HEK293 (cell line): ENCODE data around the gene TOM1L2.

Experiments
- CTCF ChIA-PET: fragments of 350-600 bp; formaldehyde crosslinking; extraction: SDS; loops from one replicate; lab custom pipeline; 2021; ENCODE audit warnings: antibody characterized with exemption; lab: Yijun Ruan, JAX
- POLR2A ChIA-PET: fragments of 300-600 bp; formaldehyde crosslinking; extraction: SDS; loops from one replicate; lab custom pipeline; 2020; ENCODE audit warnings: antibody characterized with exemption, inconsistent platforms; lab: Yijun Ruan, JAX
- H3K27ac ChIP-seq: fragments of 200-500 bp; sonication (Bioruptor generic); 2 replicates; pipeline ENCODE4 v1.5.1; 2014; ENCODE audit warnings: low read depth, low read length, control low read depth, inconsistent platforms; ENCODE audit errors: extremely low read depth
- H3K36me3 ChIP-seq, 2 experiments: fragments of 200-500 bp in 1 of 2; sonication (Bioruptor generic) in 1 of 2; 1 replicate in 1 of 2; 2 replicates in 1 of 2; pipeline ENCODE4 v1.5.1; 2014 to 2017; ENCODE audit warnings: inconsistent platforms in 2 of 2, low read length in 2 of 2; ENCODE audit not compliant: control insufficient read depth in 2 of 2, insufficient read depth in 1 of 2
- H3K4me1 ChIP-seq: fragments of 200-500 bp; sonication (Bioruptor generic); 2 replicates; pipeline ENCODE4 v1.5.1; 2014; ENCODE audit warnings: mild to moderate bottlenecking, low read length, inconsistent platforms; ENCODE audit not compliant: control insufficient read depth, insufficient read depth
- H3K4me3 ChIP-seq: 2 replicates; pipeline ENCODE4 v1.5.1; 2011; ENCODE audit warnings: low read depth, mild to moderate bottlenecking, control low read depth, low read length, moderate library complexity
- H3K9me3 ChIP-seq: fragments of 200-500 bp; sonication (Bioruptor generic); 2 replicates; pipeline ENCODE4 v1.5.1; 2014; ENCODE audit warnings: low read depth, low read length, inconsistent platforms; ENCODE audit not compliant: control insufficient read depth, insufficient read depth
- BCL11A ChIP-seq: fragments of 450-650 bp; formaldehyde crosslinking; IDR thresholded peaks from 2 replicates; pipeline ENCODE4 v1.5.1; 2016; ENCODE audit warnings: low read depth, missing biosample characterization, missing genetic modification characterization
- KLF10 ChIP-seq: fragments of 450-650 bp; IDR thresholded peaks from 2 replicates; pipeline ENCODE4 v1.5.1; 2018; ENCODE audit warnings: missing biosample characterization, mild to moderate bottlenecking, missing genetic modification characterization
- KLF7 ChIP-seq: fragments of 450-650 bp; formaldehyde crosslinking; IDR thresholded peaks from 2 replicates; pipeline ENCODE4 v1.5.1; 2016; ENCODE audit warnings: missing biosample characterization, missing genetic modification characterization, borderline replicate concordance
- PATZ1 ChIP-seq: fragments of 450-650 bp; formaldehyde crosslinking; IDR thresholded peaks from 2 replicates; pipeline ENCODE4 v1.5.1; 2016; ENCODE audit warnings: missing biosample characterization, missing genetic modification characterization
- REPIN1 ChIP-seq: fragments of 450-650 bp; formaldehyde crosslinking; IDR thresholded peaks from 2 replicates; pipeline ENCODE4 v1.5.1; 2017; ENCODE audit warnings: missing biosample characterization, missing genetic modification characterization, low read depth
- SCRT2 ChIP-seq: fragments of 450-650 bp; formaldehyde crosslinking; IDR thresholded peaks from 2 replicates; pipeline ENCODE4 v1.5.1; 2016; ENCODE audit warnings: missing biosample characterization, missing genetic modification characterization
- SETDB1 ChIP-seq: IDR thresholded peaks from one replicate; pipeline ENCODE4 v1.6.1; 2017; ENCODE audit warnings: mild to moderate bottlenecking, low read length, moderate library complexity, mixed read lengths; ENCODE audit not compliant: insufficient read length
- YY2 ChIP-seq: fragments of 450-650 bp; formaldehyde crosslinking; IDR thresholded peaks from 2 replicates; pipeline ENCODE4 v1.5.1; 2016; ENCODE audit warnings: missing biosample characterization, missing genetic modification characterization
- ZNF280D ChIP-seq: fragments of 450-650 bp; formaldehyde crosslinking; IDR thresholded peaks from 2 replicates; pipeline ENCODE4 v1.5.1; 2016; ENCODE audit warnings: missing biosample characterization, missing genetic modification characterization
- ZNF324 ChIP-seq: fragments of 450-650 bp; formaldehyde crosslinking; IDR thresholded peaks from 2 replicates; pipeline ENCODE4 v1.5.1; 2016; ENCODE audit warnings: missing biosample characterization, missing genetic modification characterization
- ZNF335 ChIP-seq: fragments of 450-650 bp; formaldehyde crosslinking; conservative IDR thresholded peaks from 2 replicates; pipeline ENCODE4 v1.5.1; 2016; ENCODE audit warnings: missing biosample characterization, missing genetic modification characterization
- ZNF394 ChIP-seq: fragments of 450-650 bp; formaldehyde crosslinking; IDR thresholded peaks from 2 replicates; pipeline ENCODE4 v1.5.1; 2016; ENCODE audit warnings: missing biosample characterization, missing genetic modification characterization, mild to moderate bottlenecking, moderate library complexity, borderline replicate concordance
- ZNF529 ChIP-seq: fragments of 450-650 bp; formaldehyde crosslinking; IDR thresholded peaks from 2 replicates; pipeline ENCODE4 v1.5.1; 2017; ENCODE audit warnings: missing genetic modification characterization, missing biosample characterization; ENCODE audit not compliant: insufficient replicate concordance
- ZNF549 ChIP-seq: fragments of 450-650 bp; IDR thresholded peaks from 2 replicates; pipeline ENCODE4 v1.5.1; 2018; ENCODE audit warnings: missing biosample characterization, missing genetic modification characterization, mild to moderate bottlenecking, inconsistent platforms, moderate library complexity
- ZNF600 ChIP-seq: fragments of 450-650 bp; formaldehyde crosslinking; IDR thresholded peaks from 2 replicates; pipeline ENCODE4 v1.5.1; 2016; ENCODE audit warnings: missing biosample characterization, missing genetic modification characterization
- ZNF629 ChIP-seq: fragments of 450-650 bp; formaldehyde crosslinking; IDR thresholded peaks from 2 replicates; pipeline ENCODE4 v1.5.1; 2017; ENCODE audit warnings: missing biosample characterization, missing genetic modification characterization
- ZNF837 ChIP-seq: fragments of 450-650 bp; formaldehyde crosslinking; IDR thresholded peaks from 2 replicates; pipeline ENCODE4 v1.5.1; 2016; ENCODE audit warnings: missing biosample characterization, missing genetic modification characterization
- ZSCAN30 ChIP-seq: fragments of 450-650 bp; IDR thresholded peaks from 2 replicates; pipeline ENCODE4 v1.5.1; 2018; ENCODE audit warnings: missing biosample characterization, mild to moderate bottlenecking, missing genetic modification characterization, moderate library complexity
- TF ChIP-seq, protein P1 (sequence below): fragments of 450-650 bp; formaldehyde crosslinking; IDR thresholded peaks from 2 replicates; pipeline ENCODE4 v1.5.1; 2016; ENCODE audit warnings: missing biosample characterization, missing genetic modification characterization, low read depth
- TF ChIP-seq, protein P2 (sequence below): fragments of 450-650 bp; formaldehyde crosslinking; IDR thresholded peaks from 2 replicates; pipeline ENCODE4 v1.5.1; 2016; ENCODE audit warnings: missing biosample characterization, missing genetic modification characterization, borderline replicate concordance
- TF ChIP-seq, protein P3 (sequence below): fragments of 450-650 bp; formaldehyde crosslinking; IDR thresholded peaks from 2 replicates; pipeline ENCODE4 v1.5.1; 2016; ENCODE audit warnings: missing biosample characterization, missing genetic modification characterization, borderline replicate concordance

The TOM1L2 gene

GRCh38 chr17:17812211-17813054 lies 159.8 kb downstream of the TOM1L2 start (continued):
- TF ChIP-seq ZNF394 (0 out of 2 replicates have a peak, but pooled peaks have one; percentile 25), ZSCAN30 (tag by site-specific recombination) (peak; percentile 42; the same call in 1 of the 2 replicates), YY2 (tag by site-specific recombination) (peak; percentile 69)
- TF ChIP-seq, all 188 proteins: peak for 19

GRCh38 chr17:17811381-17812210 lies 160.6 kb downstream of the TOM1L2 start:
- ChIA-PET POLR2A (interaction anchor here (0.7 to 2.0 kb wide), 6 partner anchors 24 to 170 kb away, joined by 3 to 6 read pairs (median 5); partner anchors contain the start of genes DRC3 and TOM1L2), CTCF (interaction anchor here (0.6 to 3.5 kb wide), 29 partner anchors 9 to 1579 kb away, joined by 3 to 40 read pairs (median 4); partner anchors contain the start of gene SREBF1)
- Histone ChIP-seq H3K27ac (peak overlapping the region; percentile 52), H3K4me1 (peaks cover 6% of the 10 kb centered on the region), H3K9me3 (no peaks in the 10 kb centered on the region), H3K4me3 (no peak overlapping the region), H3K36me3 (peaks cover 0 to 68% of the 10 kb centered on the region in 2 experiments; a peak in 1 of 3 replicates)
- TF ChIP-seq ZNF837 (no peak), ZNF280D (tag by site-specific recombination) (no peak), SETDB1 (no peak), BCL11A (tag by site-specific recombination) (peak; percentile 73), ZNF549 (tag by site-specific recombination) (no peak), KLF7 (tag by site-specific recombination) (no peak), REPIN1 (tag by site-specific recombination) (no peak), ZNF324 (tag by site-specific recombination) (no peak), ZNF600 (tag by site-specific recombination) (peak; percentile 51; the same call in 1 of the 2 replicates), PATZ1 (peak; percentile 80), SCRT2 (tag by site-specific recombination) (peak; percentile 93), KLF10 (tag by site-specific recombination) (no peak), ZNF529 (no peak), ZNF629 (tag by site-specific recombination) (0 out of 2 replicates have a peak, but pooled peaks have one; percentile 2), ZNF335 (no peak)
- TF ChIP-seq, protein P1, sequence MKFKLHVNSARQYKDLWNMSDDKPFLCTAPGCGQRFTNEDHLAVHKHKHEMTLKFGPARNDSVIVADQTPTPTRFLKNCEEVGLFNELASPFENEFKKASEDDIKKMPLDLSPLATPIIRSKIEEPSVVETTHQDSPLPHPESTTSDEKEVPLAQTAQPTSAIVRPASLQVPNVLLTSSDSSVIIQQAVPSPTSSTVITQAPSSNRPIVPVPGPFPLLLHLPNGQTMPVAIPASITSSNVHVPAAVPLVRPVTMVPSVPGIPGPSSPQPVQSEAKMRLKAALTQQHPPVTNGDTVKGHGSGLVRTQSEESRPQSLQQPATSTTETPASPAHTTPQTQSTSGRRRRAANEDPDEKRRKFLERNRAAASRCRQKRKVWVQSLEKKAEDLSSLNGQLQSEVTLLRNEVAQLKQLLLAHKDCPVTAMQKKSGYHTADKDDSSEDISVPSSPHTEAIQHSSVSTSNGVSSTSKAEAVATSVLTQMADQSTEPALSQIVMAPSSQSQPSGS (tag by site-specific recombination), result no peak
- TF ChIP-seq, protein P2, sequence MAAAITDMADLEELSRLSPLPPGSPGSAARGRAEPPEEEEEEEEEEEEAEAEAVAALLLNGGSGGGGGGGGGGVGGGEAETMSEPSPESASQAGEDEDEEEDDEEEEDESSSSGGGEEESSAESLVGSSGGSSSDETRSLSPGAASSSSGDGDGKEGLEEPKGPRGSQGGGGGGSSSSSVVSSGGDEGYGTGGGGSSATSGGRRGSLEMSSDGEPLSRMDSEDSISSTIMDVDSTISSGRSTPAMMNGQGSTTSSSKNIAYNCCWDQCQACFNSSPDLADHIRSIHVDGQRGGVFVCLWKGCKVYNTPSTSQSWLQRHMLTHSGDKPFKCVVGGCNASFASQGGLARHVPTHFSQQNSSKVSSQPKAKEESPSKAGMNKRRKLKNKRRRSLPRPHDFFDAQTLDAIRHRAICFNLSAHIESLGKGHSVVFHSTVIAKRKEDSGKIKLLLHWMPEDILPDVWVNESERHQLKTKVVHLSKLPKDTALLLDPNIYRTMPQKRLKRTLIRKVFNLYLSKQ (tag by site-specific recombination), result no peak
- TF ChIP-seq, protein P3, sequence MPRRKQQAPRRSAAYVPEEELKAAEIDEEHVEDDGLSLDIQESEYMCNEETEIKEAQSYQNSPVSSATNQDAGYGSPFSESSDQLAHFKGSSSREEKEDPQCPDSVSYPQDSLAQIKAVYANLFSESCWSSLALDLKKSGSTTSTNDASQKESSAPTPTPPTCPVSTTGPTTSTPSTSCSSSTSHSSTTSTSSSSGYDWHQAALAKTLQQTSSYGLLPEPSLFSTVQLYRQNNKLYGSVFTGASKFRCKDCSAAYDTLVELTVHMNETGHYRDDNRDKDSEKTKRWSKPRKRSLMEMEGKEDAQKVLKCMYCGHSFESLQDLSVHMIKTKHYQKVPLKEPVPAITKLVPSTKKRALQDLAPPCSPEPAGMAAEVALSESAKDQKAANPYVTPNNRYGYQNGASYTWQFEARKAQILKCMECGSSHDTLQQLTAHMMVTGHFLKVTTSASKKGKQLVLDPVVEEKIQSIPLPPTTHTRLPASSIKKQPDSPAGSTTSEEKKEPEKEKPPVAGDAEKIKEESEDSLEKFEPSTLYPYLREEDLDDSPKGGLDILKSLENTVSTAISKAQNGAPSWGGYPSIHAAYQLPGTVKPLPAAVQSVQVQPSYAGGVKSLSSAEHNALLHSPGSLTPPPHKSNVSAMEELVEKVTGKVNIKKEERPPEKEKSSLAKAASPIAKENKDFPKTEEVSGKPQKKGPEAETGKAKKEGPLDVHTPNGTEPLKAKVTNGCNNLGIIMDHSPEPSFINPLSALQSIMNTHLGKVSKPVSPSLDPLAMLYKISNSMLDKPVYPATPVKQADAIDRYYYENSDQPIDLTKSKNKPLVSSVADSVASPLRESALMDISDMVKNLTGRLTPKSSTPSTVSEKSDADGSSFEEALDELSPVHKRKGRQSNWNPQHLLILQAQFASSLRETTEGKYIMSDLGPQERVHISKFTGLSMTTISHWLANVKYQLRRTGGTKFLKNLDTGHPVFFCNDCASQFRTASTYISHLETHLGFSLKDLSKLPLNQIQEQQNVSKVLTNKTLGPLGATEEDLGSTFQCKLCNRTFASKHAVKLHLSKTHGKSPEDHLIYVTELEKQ (tag by site-specific recombination), result no peak
